ENCODE measurements around the gene PDCD2.

DNA sequence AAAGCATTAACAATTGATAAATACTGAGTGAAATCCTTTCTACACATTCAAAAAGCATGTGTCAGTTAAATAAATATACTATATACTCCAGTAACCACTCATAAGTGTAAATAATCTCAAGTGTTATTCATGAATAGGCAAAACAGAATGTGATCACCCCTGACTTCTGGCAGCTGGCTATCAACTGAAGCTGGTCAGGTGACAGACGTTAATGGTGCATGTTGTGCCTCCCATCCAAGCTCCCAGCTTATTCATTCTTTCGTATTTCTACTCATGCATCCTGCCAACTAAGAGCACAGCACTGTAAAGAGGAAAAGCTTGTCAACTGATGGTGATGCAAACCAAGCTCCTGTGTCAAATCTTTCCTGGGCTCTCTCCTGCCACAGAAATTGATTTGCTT is 39.0 kb downstream of the PDCD2 start:
- TF ChIP-seq, protein P1, sequence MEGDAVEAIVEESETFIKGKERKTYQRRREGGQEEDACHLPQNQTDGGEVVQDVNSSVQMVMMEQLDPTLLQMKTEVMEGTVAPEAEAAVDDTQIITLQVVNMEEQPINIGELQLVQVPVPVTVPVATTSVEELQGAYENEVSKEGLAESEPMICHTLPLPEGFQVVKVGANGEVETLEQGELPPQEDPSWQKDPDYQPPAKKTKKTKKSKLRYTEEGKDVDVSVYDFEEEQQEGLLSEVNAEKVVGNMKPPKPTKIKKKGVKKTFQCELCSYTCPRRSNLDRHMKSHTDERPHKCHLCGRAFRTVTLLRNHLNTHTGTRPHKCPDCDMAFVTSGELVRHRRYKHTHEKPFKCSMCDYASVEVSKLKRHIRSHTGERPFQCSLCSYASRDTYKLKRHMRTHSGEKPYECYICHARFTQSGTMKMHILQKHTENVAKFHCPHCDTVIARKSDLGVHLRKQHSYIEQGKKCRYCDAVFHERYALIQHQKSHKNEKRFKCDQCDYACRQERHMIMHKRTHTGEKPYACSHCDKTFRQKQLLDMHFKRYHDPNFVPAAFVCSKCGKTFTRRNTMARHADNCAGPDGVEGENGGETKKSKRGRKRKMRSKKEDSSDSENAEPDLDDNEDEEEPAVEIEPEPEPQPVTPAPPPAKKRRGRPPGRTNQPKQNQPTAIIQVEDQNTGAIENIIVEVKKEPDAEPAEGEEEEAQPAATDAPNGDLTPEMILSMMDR (IDR thresholded peaks at IDR 0.05 in 2 of 3, conservative IDR thresholded peaks at IDR 0.05 in 1 of 3; ENCODE audit: insufficient read depth in 2 of 3, low read depth in 1 of 3, low read length in 3 of 3), result no peak
- TF ChIP-seq, protein P2, sequence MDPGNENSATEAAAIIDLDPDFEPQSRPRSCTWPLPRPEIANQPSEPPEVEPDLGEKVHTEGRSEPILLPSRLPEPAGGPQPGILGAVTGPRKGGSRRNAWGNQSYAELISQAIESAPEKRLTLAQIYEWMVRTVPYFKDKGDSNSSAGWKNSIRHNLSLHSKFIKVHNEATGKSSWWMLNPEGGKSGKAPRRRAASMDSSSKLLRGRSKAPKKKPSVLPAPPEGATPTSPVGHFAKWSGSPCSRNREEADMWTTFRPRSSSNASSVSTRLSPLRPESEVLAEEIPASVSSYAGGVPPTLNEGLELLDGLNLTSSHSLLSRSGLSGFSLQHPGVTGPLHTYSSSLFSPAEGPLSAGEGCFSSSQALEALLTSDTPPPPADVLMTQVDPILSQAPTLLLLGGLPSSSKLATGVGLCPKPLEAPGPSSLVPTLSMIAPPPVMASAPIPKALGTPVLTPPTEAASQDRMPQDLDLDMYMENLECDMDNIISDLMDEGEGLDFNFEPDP (CRISPR knock-in tag; IDR thresholded peaks at IDR 0.05), result no peak
- TF ChIP-seq KLF16 (IDR thresholded peaks at IDR 0.05) (no peak), POLR2AphosphoS2 (IDR thresholded peaks at IDR 0.05; ENCODE audit: low read length) (no peak)

Measured in K562 (cell line).